Body of pancreas (tissue), 4 donors: ENCODE measurements around the gene SBF2.

Experiments
- POLR2A ChIP-seq, 3 donors: fragments of 450-650 bp; IDR thresholded peaks; one replicate each; pipeline ENCODE4 v1.6.1; 2016; ENCODE audit warnings: antibody characterized with exemption in 3 of 3, mild to moderate bottlenecking in 2 of 3
- TF ChIP-seq, protein P1 (sequence below), 7 experiments: fragments of 450-650 bp in 4 of 7; fragments of 200-600 bp in 3 of 7; sonication (generic) in 3 of 7; IDR thresholded peaks; one replicate each; pipeline ENCODE4 v1.5.1; 2016 to 2019; ENCODE audit warnings: antibody characterized with exemption in 7 of 7

GRCh38 chr11:10304495-10305261 is 10.7 kb upstream of the SBF2 start, which contains the start of gene ADM:
- TF ChIP-seq, protein P1, sequence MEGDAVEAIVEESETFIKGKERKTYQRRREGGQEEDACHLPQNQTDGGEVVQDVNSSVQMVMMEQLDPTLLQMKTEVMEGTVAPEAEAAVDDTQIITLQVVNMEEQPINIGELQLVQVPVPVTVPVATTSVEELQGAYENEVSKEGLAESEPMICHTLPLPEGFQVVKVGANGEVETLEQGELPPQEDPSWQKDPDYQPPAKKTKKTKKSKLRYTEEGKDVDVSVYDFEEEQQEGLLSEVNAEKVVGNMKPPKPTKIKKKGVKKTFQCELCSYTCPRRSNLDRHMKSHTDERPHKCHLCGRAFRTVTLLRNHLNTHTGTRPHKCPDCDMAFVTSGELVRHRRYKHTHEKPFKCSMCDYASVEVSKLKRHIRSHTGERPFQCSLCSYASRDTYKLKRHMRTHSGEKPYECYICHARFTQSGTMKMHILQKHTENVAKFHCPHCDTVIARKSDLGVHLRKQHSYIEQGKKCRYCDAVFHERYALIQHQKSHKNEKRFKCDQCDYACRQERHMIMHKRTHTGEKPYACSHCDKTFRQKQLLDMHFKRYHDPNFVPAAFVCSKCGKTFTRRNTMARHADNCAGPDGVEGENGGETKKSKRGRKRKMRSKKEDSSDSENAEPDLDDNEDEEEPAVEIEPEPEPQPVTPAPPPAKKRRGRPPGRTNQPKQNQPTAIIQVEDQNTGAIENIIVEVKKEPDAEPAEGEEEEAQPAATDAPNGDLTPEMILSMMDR (IDR thresholded peaks at IDR 0.05): peak; percentile 12 to 62 (median 53)
- peak; percentile 78 to 96 (median 95) for TF ChIP-seq POLR2A (IDR thresholded peaks at IDR 0.05)
